ENCODE data around the gene PIGL.

DNA sequence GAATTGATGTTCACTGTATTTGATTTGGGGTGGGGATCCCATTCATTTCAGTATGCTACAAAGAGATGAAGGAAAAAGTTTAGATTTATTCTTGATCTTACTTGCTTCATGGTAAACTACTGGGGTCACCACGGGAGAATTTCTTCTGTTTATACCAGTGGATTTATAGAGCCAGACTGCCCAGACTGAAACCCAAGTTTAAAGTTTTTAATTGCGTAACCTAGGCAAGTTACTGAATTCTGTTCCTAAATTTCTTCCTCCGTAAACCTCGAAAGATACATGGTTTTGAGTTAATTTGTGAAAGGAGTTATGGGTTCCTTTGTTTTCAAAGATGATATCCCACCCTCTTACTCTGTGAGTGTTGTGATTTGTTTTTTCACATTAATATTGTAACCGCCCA is 26.4 kb downstream of the PIGL start:
- TF ChIP-seq EZH2 (optimal IDR thresholded peaks at IDR 0.05; ENCODE audit: low read depth, low read length): no peak
- TF ChIP-seq, protein P1, sequence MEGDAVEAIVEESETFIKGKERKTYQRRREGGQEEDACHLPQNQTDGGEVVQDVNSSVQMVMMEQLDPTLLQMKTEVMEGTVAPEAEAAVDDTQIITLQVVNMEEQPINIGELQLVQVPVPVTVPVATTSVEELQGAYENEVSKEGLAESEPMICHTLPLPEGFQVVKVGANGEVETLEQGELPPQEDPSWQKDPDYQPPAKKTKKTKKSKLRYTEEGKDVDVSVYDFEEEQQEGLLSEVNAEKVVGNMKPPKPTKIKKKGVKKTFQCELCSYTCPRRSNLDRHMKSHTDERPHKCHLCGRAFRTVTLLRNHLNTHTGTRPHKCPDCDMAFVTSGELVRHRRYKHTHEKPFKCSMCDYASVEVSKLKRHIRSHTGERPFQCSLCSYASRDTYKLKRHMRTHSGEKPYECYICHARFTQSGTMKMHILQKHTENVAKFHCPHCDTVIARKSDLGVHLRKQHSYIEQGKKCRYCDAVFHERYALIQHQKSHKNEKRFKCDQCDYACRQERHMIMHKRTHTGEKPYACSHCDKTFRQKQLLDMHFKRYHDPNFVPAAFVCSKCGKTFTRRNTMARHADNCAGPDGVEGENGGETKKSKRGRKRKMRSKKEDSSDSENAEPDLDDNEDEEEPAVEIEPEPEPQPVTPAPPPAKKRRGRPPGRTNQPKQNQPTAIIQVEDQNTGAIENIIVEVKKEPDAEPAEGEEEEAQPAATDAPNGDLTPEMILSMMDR (IDR thresholded peaks at IDR 0.05; ENCODE audit: low read length): no peak

Data from MM.1S (cell line).